Right renal cortex interstitium (tissue), 3 donors: ENCODE measurements around the gene KRTAP5-6. TPM values are rescaled to one million over a fixed set of nuclear protein-coding genes. Genes with fewer than 3 reads are reported as not detected.
"Not testable (repeated sequence)": the region's sequence is repeated elsewhere in the genome, so short reads cannot be mapped to it uniquely, and the experiment has no call there.

Experiments used
- DNase-seq, 3 donors: peaks; one replicate each; pipeline ENCODE4 v3.0.0-alpha.2; 2013; ENCODE audit warnings: low read depth in 3 of 3, low spot score in 2 of 3
- polyA plus RNA-seq, 3 donors: library from polyadenylated mRNA; unstranded; fragments of 120-200 nt; gene quantifications; one replicate each; pipeline ENCODE4 v1.2.1, GENCODE V29; 2013; ENCODE audit not compliant: insufficient read length in 3 of 3

The KRTAP5-6 gene
- polyA plus RNA-seq, 3 donors = not detected

DNA sequence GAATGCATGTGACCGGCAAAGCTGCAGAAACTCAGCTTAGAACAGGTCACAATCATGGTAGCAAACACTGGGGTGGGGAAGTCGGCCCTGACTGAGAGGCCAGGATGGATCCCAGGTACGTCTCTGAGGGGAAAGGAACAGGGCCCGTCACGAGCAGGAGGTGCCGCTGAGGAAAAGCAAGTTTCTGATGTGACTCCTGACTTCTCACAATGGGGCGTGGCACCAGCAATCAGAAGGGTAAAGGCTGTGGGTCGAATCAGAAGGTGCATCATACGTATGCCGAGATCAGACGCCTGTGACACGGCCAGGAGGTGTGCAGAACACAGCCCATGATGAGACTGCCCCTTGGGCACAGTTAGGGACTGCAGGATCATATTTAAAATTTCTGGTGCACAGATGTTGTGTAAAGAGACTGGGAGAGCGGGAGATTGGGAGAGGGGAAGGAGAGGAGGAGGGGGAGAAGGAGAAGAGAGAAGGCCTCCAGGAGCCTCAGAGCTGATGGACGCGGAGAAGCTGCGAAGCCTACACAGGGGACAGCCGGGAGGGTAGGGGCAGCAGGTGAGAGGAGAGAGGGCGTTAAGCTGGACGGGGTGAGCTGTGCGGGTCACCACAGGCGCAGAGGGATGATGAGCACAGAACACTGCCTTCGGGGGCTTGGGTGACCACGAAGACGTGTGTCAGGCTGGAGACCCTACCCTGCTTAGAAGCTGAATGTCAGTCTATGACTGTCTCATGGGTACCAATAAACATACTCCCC, 36.7 kb upstream of the KRTAP5-6 start:
- DNase-seq = no peak

DNA sequence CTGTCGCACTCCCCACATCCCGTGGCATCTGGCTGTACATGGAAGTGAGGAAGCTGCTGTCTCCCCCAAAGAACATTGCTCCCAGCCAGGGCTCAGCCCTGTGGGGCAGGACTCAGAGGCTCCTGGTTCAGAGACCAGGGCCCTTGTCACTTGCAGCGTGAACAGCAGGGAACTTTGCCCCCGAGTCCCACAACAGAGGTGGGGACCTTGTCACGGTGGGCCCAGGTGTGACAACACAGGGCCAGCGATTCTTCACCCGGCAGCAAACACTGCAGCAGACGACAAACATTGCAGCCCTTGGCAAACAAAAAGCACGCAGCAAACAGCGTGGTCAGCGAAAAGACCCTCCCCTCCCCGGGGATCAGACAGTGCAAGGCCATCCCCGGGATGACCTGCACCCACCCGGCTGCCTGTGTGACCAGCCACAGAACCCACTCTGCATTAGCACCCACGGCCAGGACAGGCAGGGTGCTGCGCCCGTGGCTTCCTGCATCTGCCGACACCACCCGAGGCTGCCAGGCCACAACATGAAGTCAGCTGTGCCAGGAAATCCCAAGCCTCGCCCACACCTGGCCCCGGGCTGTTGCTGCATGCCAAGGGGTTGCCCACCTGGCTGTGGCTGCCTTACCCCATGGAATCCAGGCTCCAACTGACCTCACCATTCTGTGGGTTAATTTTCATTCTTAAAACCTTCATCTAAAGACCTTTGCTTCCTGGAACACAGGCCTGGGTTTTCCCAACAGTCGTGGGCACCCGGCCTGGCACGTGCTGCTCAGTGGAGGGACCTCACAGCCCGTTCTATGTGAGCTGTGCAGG, 35.3 kb upstream of the KRTAP5-6 start:
- DNase-seq = not testable (repeated sequence)

DNA sequence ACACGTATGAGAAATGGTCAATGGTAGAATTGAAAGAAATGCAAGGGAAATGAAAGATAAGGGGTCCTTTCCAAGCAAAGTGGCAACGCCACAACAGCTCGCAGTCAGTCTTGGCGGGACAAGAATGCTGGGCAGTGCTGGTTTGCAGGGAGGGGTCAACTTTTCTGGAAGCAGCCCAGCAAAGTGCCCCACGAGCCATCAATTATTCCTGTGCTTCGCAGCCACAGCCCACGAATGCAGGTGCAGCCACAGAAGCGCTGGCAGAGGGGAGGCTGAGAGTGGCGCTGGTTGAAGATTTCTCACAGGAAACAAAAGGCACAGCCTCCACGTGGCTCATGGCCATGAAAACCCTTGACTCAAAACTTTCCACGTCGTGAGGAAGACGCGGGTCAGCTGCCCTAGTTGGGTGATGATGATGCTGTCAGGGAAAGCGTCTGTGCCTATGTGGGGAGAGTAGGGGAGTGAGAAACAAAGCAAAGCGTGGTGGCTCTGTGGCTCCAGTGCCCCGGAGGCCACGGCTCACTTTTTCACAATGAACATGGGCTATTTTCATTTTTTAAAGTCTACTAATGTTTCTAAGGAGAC, 34.2 kb upstream of the KRTAP5-6 start:
- not testable (repeated sequence) for DNase-seq

DNA sequence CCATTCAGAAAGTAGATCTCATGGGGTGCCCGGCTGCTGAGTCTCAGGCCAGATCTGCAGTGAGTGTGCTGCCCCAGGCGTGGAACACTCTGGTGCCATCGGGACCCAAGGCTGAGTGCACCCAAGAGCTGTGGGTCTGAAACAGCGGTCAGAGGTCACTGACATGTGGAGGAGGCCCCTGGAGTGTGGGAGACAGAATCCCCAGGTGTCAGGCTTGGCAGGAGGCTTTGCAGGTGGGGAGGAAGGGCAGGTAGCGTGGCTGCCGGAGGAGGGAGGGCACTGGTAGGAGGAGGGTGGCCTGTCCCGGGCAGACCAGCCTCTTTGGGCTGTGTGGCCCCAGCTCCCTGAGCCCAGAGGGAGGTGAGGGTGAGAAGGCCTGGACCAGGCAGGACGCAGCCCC, 31.7 kb upstream of the KRTAP5-6 start:
- DNase-seq = no peak

DNA sequence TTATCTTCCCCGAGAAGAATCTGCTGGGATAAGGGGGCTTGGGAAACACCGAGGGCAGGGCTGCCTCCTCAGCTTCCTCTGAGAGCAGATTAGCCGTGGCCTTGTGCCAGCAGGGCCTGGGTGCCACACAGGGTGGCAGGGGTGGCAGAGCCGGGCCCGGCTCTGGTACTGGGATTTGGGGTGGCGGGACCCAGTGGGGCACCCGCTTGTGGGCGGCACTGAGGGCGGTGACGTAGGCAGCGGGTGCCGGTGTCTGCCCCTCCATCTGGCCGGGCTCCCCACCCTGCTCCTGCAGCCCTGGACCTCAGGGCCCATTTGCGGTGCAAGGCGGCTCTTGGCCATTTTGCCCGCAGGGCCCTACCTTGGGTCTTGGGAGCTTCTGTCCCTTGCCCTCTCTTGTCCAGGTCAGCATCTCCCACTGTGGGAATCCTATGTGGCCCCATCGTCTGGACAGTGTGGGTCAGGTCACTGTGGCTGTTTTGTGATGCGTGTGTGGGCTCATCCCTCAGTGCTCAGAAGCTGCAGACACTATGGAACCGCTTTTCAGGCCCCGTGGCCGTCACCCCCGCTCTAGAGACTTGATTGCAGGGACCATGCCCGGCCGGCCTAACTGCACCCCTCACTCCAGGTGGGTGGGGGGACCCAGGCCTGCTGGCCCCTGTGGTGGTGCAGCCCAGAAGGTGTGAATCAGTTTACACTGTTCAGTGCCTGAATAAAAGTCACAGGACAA, 29.7 kb upstream of the KRTAP5-6 start:
- no peak for DNase-seq

DNA sequence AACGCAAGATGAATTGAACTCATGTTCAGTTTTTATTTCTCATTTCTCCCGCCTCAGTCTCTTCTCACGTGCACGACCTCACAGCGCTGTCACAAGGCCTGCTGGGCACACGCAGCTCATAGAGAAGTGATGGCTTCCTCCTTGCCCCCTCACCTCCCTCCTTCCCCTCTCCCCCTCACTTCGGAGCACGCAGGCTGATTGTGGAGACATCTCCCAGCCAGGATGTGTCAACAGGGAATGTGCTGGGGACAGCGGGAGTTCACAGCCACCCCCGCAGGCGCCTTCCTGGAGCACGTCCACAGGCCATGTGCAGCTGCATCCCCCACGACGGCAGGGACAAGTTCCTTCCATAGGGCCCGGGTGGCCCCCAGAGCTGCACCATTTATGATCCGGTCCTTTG, 29.1 kb upstream of the KRTAP5-6 start:
- DNase-seq = peak in 1 of 3 donors; percentile 59

DNA sequence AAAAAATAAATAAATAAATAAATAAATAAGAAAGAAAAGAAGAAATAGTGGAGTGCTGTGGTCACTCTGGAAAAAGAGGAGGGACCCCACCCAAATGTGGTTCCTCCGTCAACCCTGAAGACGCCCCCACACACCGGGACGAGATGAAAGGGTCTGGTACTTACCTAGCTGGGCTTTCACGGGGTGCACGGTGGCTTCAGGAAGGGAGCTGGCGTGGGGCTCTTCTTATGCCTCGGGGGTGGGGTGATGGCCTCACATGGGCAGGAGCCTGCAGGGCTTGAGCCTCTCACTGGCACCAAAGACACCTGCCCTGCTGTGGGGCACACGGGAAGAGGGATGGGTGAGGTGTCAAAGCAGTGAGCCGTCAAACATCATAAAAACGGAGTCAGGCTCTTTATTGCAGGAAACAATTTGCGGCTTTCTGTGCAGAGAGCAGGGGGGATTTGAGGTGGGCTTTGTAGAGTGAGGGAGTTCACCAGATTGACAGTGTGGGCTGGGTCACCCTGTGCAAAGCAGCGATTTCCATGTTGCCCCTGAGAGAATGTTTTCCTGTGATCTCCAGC, 28.0 kb upstream of the KRTAP5-6 start:
- no peak for DNase-seq

DNA sequence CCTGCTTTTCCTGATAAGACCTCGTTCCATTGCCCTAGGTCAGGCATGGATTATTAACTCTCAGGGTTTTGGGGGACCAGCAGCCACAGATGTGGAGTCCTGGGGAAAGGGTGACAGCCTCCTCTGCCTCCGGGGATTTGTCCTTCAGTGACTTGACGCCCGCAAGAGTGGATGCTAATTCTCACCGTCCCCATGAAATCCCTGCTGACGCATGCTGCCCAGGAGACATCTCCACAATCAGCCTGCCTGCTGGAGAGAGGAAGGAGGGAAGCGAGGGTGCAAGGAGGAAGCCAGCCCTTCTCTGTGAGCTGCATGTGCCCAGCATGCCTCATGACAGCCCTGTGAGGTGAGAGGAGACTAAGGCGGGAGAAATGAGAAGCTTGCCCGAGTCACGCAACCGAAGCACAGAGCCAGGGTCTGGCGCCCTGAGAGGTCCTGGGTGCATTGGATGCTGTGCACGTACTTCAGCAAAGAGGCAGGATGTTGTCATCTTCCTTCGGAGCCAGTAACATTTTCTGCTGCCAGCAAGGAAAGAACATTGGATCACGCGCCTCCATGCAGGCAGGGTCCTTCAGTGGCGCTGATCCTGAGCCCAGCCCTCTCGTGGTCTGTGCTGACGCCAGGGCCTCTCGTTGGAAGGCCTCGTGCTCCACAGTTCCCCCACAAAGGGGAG, 27.3 kb upstream of the KRTAP5-6 start:
- DNase-seq = no peak

DNA sequence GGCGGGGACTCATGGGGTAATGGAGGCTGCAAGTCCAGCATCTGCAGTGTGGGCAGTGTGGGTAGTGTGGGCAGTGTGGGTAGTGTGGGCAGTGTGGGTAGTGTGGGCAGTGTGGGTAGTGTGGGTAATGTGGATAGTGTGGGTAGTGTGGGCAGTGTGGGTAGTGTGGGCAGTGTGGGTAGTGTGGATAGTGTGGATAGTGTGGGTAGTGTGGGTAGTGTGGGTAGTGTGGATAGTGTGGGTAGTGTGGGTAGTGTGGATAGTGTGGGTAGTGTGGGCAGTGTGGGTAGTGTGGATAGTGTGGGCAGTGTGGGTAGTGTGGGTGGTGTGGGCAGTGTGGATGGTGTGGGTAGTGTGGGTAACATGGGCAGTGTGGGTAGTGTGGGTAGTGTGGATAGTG, 26.5 kb upstream of the KRTAP5-6 start:
- not testable (repeated sequence) for DNase-seq

DNA sequence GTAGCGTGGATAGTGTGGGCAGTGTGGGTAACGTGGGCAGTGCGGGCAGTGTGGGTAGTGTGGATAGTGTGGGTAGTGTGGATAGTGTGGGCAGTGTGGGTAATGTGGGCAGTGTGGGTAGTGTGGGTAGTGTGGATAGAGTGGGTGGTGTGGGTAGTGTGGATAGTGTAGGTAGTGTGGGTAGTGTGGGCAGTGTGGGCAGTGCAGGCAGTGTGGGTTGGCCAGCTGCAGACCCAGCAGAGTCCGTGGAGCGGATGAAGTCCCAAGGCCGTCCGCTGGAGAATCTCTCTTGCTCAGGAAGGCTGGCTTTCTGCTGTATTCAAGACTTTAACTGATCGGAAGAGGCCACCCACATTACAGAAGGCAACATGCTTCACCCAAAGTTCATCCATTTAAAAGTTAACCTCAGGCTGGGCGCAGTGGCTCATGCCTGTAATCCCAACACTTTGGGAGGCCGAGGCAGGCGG, 26.1 kb upstream of the KRTAP5-6 start:
- DNase-seq = no peak

DNA sequence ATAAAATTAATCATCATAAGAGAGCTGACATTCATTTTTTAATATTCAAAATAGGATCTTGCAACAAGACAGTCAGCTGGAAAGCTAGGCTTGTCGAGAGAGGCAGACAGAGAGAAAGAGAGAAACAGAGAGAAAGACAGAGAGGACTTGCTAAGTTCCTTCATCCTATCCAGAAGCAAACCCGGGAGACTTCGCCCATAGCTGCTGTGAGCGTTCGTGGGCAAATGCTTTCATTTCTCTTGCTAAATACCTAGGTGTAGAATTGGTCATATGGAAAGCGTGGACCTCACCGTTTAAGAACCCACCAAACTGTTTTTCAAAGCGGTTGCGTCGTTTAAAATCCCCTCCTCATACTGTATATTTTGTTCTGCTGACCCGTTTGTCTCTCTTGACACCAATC, 25.3 kb upstream of the KRTAP5-6 start:
- no peak for DNase-seq

DNA sequence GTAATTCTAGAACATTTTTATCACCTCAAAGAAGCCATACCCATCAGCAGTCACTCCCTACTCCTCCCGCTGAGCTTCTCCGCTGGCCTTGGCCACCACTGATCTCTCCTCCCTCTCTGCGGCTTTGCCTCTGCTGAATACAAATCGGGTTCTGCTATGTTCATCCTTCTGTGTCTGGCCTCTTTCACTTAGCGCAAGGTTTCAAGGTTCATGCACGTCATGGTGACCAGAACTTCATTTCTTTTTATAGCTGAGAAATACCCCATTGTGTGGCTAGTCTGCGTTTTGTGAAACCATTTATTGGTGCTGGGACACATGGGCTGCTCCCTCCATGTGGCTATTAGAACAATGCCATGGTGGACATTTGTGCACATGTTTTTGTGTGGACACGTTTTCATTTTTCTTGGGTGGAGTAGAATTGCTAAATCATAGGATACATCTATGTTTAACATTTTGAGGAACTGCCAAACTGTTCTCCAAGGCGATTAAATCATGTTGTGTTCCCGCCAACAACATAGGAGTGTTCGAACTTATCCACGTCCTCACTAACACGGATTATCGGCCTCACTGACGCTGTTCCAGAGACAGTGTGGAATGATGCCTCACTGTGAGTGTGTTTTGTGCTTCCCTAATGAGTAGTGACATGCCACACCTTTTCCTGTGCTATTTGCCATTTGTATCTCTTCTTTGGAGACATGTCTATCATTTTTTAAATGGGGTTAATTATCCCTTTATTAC, 24.2 kb upstream of the KRTAP5-6 start:
- DNase-seq = no peak

DNA sequence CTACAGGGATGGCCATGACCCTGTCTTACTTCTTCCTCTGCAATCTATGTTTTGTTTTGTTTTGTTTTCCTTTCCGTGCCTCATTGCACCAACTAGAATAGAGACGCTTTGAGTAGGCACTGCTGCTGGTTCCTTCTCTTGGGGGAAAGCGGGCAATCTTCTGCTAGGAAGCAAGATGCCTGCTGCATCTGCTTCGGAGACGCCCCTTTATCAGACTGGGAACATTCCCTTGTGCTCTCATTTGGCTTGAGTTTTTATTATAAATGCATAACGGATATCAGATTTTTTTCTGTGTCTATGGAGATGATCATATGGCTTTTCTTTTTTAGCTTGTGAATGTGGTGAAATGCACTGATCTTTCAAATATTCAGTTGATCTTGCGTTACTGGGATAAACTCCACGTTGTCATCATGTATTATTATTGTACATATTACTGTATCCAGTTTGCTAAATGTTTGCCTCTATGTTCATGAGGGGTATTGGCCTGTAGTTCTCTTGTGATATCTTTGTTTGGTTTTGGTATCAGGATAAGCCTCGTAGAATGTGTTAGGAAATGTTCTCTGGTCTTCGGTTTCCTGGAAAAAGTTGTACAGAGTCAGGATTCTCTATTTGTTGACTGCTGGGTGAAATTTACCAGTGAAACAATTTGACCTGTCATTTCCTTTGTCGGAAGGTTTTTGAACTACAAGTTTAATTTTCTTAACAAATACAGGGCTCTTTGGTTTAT, 23.4 kb upstream of the KRTAP5-6 start:
- DNase-seq = no peak

DNA sequence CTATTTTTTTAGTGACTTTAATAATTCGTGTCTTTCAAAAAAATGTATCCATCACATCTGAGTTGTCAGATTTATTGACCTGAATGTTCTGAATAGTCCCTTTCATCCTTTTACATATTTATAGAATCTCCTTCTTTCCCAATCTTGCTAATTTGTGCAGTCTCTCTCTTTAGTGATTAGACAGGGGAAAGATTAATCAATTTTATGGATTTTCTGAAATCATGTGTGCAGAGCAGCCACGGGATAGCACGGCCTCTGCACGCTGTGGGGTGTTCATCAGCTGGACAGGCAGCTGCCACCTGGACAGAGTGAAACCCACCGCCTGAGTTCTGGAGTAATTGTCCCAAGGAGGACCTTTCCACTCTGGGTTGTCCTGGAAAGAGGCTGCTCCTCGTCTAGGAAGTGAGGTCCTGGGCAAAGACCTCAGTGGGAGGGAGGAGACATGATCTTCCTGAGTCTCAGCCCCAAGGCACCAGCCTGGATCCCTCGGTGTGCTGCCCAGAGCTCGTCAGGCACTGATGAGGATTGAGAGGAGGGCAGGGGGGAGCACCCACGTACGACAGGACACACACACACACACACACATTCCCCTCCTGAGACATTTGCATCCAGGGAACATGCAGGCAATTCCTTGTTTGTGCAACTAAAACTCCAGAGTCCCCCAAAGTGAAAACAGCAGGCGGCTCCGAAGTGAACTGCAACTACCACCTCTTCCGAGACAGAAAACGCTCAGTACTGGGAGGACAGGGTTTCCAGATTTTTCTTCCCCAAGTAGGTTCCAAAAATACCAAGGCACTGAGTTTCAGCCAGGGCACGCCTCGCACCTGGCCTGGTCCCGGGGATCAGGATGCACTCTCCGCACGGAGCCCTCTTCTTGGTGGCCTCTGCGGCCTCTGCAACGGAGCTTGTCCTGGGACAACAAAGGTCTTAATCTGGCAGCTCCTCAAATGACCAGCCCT, 22.5 kb upstream of the KRTAP5-6 start:
- no peak for DNase-seq

DNA sequence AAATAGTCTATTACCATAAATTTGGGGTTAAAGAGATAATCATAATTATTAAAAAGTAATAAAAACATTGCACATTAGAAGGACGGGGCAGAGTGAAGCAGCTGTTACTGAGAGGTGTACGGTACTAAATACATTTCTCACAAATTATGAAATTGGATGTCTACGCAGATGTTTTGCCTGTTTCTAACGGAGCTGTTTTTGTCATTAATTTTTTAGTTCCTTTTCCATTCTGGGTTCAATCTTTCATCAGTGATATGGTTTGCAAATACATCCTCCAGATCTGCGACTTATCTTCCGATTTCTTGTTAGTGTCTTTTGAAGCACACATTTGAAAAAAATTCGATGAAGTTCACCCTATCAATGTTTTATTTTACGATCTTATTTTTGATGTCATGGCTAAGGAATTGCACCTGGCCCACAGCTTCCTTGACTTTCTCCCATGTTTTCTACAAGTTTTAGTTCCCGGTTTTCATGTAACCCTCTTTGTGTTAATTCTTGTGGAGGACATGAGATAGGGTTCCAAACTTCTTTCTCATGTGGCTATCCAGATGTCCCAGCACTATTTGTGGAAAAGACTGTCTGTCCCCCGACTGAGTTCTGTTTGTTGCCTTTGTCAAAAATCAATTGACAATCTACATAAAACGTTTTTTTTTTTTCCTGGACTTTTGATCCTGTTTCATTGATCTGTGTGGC, 21.3 kb upstream of the KRTAP5-6 start:
- no peak for DNase-seq

DNA sequence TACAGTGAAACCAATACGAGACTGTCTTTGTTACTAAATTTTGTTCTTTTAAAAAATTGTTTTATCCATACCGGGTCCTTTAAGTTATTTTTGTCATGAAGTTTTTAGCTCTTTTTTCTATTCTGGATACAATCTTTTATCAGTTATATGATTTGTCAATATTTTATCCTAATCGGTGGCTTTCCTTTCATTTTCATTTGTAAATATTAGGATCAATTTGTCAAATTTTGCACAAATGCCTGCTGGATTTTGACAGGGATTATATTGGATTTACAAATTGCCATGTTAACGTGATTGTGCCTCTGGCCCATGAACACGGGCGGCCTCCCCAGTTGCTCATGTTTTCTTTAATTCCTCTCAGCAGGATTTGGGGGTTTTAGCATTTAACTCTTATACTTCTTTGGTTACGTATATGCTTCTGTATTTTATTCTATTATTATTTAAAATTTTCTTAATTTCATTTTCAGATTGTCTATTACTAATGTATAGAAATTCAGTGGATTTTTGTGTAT, 20.7 kb upstream of the KRTAP5-6 start:
- no peak for DNase-seq

DNA sequence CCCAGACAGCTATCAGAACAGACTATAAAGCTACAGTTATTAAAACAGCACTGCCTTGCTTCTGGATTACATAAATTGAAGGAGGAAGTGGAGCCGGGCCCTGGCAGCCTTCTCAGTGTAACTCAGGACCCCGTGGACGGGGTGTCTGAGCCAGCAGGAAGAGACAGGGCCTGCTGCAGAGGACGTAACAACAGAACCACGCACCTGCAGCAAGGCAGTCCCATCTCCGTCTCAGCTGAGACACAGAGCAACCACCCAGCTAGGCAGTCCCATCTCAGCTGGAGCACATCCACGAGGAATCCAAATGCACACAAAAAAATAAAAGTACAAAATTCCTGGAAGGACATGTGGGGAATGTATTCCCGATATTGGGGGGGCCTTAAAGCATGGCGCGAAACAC, 17.1 kb upstream of the KRTAP5-6 start:
- DNase-seq = no peak
